ENCODE measurements around the gene SERPINH1.

GRCh38 chr11:75601494-75601893, 39.4 kb downstream of the SERPINH1 start:
- TF ChIP-seq EZH2 (conservative IDR thresholded peaks at IDR 0.05; ENCODE audit: low read depth, low read length) (no peak), RAD21 (CRISPR knock-in tag; IDR thresholded peaks at IDR 0.05) (no peak)

Data from HepG2 (cell line).